HepG2 (cell line): ENCODE results near the gene MON1A. TPM values are rescaled to one million over a fixed set of nuclear protein-coding genes. Genes with fewer than 3 reads are reported as not detected.

Source experiments
- AGO2 ChIP-seq: fragments of 200-400 bp; formaldehyde crosslinking; optimal IDR thresholded peaks from 2 replicates; pipeline ENCODE3; 2017; ENCODE audit warnings: mild to moderate bottlenecking, low read depth, low read length, moderate library complexity
- AKAP8 ChIP-seq: sonication (generic); formaldehyde crosslinking; IDR thresholded peaks from 2 replicates; pipeline ENCODE4 v1.5.1; 2020; ENCODE audit warnings: mild to moderate bottlenecking, missing genetic modification reagents
- JUN ChIP-seq: sonication (generic); formaldehyde crosslinking; IDR thresholded peaks from 2 replicates; pipeline ENCODE4 v1.4.0; 2020; ENCODE audit warnings: mild to moderate bottlenecking, missing genetic modification reagents
- NRL ChIP-seq: sonication (generic); formaldehyde crosslinking; IDR thresholded peaks from 2 replicates; pipeline ENCODE4 v1.5.0; 2020; ENCODE audit warnings: missing genetic modification reagents, mild to moderate bottlenecking, moderate library complexity, borderline replicate concordance
- PCBP1 ChIP-seq: fragments of 200-400 bp; formaldehyde crosslinking; IDR thresholded peaks from 2 replicates; pipeline ENCODE4 v1.6.1; 2017; ENCODE audit warnings: mild to moderate bottlenecking, low read depth, low read length, borderline replicate concordance
- SAP130 ChIP-seq: IDR thresholded peaks from 2 replicates; pipeline ENCODE4 v1.6.1; 2016; ENCODE audit warnings: low read depth
- SKI ChIP-seq: fragments of 450-650 bp; IDR thresholded peaks from one replicate; pipeline ENCODE4 v1.6.1; 2018; ENCODE audit warnings: mild to moderate bottlenecking; ENCODE audit not compliant: partially characterized antibody
- ZKSCAN5 ChIP-seq: sonication (generic); formaldehyde crosslinking; IDR thresholded peaks from 2 replicates; pipeline ENCODE4 v1.5.1; 2020; ENCODE audit warnings: mild to moderate bottlenecking, missing genetic modification reagents
- ZNF124 ChIP-seq: sonication (generic); formaldehyde crosslinking; IDR thresholded peaks from 2 replicates; pipeline ENCODE4 v1.4.0; 2020; ENCODE audit warnings: missing genetic modification reagents
- ZNF326 ChIP-seq: sonication (generic); formaldehyde crosslinking; IDR thresholded peaks from 2 replicates; pipeline ENCODE4 v1.4.0; 2020; ENCODE audit warnings: missing genetic modification reagents, borderline replicate concordance
- ZNF451 ChIP-seq: sonication (generic); formaldehyde crosslinking; IDR thresholded peaks from 2 replicates; pipeline ENCODE4 v1.5.0; 2020; ENCODE audit warnings: mild to moderate bottlenecking, missing genetic modification reagents
- ZNF569 ChIP-seq: sonication (generic); formaldehyde crosslinking; IDR thresholded peaks from 2 replicates; pipeline ENCODE4 v1.5.0; 2020; ENCODE audit warnings: mild to moderate bottlenecking, missing genetic modification reagents, moderate library complexity, borderline replicate concordance
- ZNF577 ChIP-seq: sonication (generic); formaldehyde crosslinking; IDR thresholded peaks from 2 replicates; pipeline ENCODE4 v1.4.0; 2020; ENCODE audit warnings: mild to moderate bottlenecking, low read depth, missing genetic modification reagents, borderline replicate concordance
- ZNF644 ChIP-seq: IDR thresholded peaks from 2 replicates; pipeline ENCODE4 v1.6.1; 2016; ENCODE audit warnings: low read depth
- ZNF7 ChIP-seq: IDR thresholded peaks from 2 replicates; pipeline ENCODE4 v1.6.1; 2016; ENCODE audit warnings: missing biosample characterization, missing genetic modification reagents
- ZNF788 ChIP-seq: sonication (generic); formaldehyde crosslinking; IDR thresholded peaks from 2 replicates; pipeline ENCODE4 v1.5.0; 2020; ENCODE audit warnings: mild to moderate bottlenecking, missing genetic modification reagents, borderline replicate concordance
- polyA plus RNA-seq, 8 experiments: library from polyadenylated mRNA; depleted of rRNA in 3 of 8; stranded (reverse) in 7 of 8; unstranded in 1 of 8; fragments of >200 nt; fragmentation: Illumina TruSeq in 4 of 8; extraction: Trizol in 4 of 8; gene quantifications; 2 replicates each; pipeline versions ENCODE4 v1.2.1 to v1.2.3, GENCODE V29; 2011 to 2016; ENCODE audit warnings: low read depth in 4 of 8, missing spikeins in 1 of 8, mixed read lengths in 1 of 8; ENCODE audit not compliant: insufficient read depth in 1 of 8
- total RNA-seq, 5 experiments: library from RNA; depleted of rRNA; stranded (reverse); fragments of >200 nt; fragmentation: Illumina TruSeq; extraction: Trizol; gene quantifications; 2 replicates each; pipeline ENCODE4 v1.2.3, GENCODE V29; 2016; ENCODE audit warnings: low read depth in 1 of 5
- TF ChIP-seq, protein P1 (sequence below): IDR thresholded peaks from 2 replicates; pipeline ENCODE4 v1.6.1; 2016; ENCODE audit warnings: low read depth
- TF ChIP-seq, protein P2 (sequence below): sonication (generic); formaldehyde crosslinking; IDR thresholded peaks from 2 replicates; pipeline ENCODE4 v1.9.0; 2022; ENCODE audit warnings: missing genetic modification reagents, mild to moderate bottlenecking, borderline replicate concordance
- TF ChIP-seq, protein P3 (sequence below), 2 experiments: IDR thresholded peaks; 2 replicates each; pipeline ENCODE4 v1.6.1; 2011 to 2012; ENCODE audit warnings: low read length in 2 of 2, borderline replicate concordance in 1 of 2, low read depth in 1 of 2, mild to moderate bottlenecking in 1 of 2, moderate library complexity in 1 of 2
- TF ChIP-seq, protein P4 (sequence below): sonication (generic); formaldehyde crosslinking; IDR thresholded peaks from 2 replicates; pipeline ENCODE4 v1.5.1; 2020; ENCODE audit warnings: missing genetic modification reagents, mild to moderate bottlenecking, borderline replicate concordance

Gene MON1A
- total and polyA plus RNA-seq, 2 of the 13 experiments (the other 11 are each of a cell fraction or from before 2014, with no cell fraction given) = 4.6 to 9.0 TPM

DNA sequence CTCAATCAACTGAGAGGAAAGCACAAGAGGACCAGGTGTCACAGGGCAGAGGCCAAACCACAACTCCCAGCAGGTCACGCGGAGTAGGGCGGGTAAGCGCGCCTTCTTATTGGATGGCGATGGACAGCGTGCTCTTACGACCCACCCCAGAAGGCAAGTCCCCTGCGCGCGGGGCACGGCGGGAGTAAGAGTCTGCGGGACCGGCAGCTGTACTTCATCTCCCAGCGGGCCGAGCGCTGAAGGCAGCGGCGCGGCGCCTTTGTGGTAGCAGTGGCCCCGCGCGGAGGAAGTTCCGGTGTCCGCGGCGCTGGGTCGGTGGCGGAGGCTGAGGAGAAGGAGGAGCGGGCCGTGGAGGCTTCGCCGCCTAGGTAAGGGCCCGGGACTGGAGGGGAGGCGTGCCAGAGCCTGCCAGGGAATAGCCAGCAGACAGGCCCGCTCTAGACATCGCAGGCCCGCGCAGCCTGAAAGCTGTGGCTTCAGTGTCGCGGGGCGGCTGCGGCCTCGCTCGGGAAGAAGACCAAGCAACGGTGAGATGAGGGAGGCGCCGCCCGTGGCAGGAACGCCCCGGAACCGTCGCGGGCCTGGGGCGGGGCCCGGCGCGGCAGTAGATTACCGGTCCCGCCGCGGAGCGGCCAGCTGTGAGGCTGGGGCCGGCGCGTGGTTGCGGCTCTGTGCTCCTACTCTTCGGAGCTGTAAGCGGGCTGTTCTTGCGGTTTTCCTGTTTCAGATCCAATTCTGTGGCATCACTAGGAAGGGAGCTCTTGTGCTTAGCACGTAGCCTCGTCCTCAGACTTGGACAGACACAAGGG is 10.5 kb upstream of the MON1A start, which contains the start of gene RBM6 (continued):
- TF ChIP-seq ZNF7 (CRISPR knock-in tag) = no peak
- peak; percentile 94 for TF ChIP-seq ZNF124
- 0 out of 2 replicates have a peak, but pooled peaks have one; percentile 5 for TF ChIP-seq ZNF451 (CRISPR knock-in tag)
- TF ChIP-seq, protein P1, sequence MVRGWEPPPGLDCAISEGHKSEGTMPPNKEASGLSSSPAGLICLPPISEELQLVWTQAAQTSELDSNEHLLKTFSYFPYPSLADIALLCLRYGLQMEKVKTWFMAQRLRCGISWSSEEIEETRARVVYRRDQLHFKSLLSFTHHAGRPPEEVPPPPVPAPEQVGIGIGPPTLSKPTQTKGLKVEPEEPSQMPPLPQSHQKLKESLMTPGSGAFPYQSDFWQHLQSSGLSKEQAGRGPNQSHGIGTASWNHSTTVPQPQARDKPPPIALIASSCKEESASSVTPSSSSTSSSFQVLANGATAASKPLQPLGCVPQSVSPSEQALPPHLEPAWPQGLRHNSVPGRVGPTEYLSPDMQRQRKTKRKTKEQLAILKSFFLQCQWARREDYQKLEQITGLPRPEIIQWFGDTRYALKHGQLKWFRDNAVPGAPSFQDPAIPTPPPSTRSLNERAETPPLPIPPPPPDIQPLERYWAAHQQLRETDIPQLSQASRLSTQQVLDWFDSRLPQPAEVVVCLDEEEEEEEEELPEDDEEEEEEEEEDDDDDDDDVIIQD (CRISPR knock-in tag) = no peak
- TF ChIP-seq, protein P2, sequence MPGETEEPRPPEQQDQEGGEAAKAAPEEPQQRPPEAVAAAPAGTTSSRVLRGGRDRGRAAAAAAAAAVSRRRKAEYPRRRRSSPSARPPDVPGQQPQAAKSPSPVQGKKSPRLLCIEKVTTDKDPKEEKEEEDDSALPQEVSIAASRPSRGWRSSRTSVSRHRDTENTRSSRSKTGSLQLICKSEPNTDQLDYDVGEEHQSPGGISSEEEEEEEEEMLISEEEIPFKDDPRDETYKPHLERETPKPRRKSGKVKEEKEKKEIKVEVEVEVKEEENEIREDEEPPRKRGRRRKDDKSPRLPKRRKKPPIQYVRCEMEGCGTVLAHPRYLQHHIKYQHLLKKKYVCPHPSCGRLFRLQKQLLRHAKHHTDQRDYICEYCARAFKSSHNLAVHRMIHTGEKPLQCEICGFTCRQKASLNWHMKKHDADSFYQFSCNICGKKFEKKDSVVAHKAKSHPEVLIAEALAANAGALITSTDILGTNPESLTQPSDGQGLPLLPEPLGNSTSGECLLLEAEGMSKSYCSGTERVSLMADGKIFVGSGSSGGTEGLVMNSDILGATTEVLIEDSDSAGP (CRISPR knock-in tag) = peak; percentile 96
- TF ChIP-seq, protein P3, sequence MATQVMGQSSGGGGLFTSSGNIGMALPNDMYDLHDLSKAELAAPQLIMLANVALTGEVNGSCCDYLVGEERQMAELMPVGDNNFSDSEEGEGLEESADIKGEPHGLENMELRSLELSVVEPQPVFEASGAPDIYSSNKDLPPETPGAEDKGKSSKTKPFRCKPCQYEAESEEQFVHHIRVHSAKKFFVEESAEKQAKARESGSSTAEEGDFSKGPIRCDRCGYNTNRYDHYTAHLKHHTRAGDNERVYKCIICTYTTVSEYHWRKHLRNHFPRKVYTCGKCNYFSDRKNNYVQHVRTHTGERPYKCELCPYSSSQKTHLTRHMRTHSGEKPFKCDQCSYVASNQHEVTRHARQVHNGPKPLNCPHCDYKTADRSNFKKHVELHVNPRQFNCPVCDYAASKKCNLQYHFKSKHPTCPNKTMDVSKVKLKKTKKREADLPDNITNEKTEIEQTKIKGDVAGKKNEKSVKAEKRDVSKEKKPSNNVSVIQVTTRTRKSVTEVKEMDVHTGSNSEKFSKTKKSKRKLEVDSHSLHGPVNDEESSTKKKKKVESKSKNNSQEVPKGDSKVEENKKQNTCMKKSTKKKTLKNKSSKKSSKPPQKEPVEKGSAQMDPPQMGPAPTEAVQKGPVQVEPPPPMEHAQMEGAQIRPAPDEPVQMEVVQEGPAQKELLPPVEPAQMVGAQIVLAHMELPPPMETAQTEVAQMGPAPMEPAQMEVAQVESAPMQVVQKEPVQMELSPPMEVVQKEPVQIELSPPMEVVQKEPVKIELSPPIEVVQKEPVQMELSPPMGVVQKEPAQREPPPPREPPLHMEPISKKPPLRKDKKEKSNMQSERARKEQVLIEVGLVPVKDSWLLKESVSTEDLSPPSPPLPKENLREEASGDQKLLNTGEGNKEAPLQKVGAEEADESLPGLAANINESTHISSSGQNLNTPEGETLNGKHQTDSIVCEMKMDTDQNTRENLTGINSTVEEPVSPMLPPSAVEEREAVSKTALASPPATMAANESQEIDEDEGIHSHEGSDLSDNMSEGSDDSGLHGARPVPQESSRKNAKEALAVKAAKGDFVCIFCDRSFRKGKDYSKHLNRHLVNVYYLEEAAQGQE (IDR thresholded peaks at IDR 0.05; ENCODE audit: borderline replicate concordance in 1 of 2, low read depth in 1 of 2, low read length in 2 of 2) = peak in 1 of 2 experiments; percentile 19; a peak in 1 of 4 replicates
- no peak for TF ChIP-seq AKAP8 (CRISPR knock-in tag)
- no peak for TF ChIP-seq ZKSCAN5
- TF ChIP-seq SAP130 (CRISPR knock-in tag) = peak; percentile 94
- TF ChIP-seq ZNF577 = no peak
- no peak; the same call in none of the 2 replicates for TF ChIP-seq NRL (CRISPR knock-in tag)
- TF ChIP-seq ZNF326 (CRISPR knock-in tag) = no peak
- TF ChIP-seq, protein P4, sequence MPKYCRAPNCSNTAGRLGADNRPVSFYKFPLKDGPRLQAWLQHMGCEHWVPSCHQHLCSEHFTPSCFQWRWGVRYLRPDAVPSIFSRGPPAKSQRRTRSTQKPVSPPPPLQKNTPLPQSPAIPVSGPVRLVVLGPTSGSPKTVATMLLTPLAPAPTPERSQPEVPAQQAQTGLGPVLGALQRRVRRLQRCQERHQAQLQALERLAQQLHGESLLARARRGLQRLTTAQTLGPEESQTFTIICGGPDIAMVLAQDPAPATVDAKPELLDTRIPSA = no peak
- TF ChIP-seq ZNF788 (CRISPR knock-in tag) = peak; percentile 82
- peak; percentile 52; the same call in 1 of the 2 replicates for TF ChIP-seq ZNF569 (CRISPR knock-in tag)
- TF ChIP-seq SKI = peak; percentile 44
- TF ChIP-seq AGO2 = peak; percentile 87
- TF ChIP-seq JUN (CRISPR knock-in tag) = no peak
- 0 out of 2 replicates have a peak, but pooled peaks have one; percentile 24 for TF ChIP-seq PCBP1
- TF ChIP-seq ZNF644 (CRISPR knock-in tag) = no peak
